MM.1S (cell line): Measurements from ENCODE around the gene FBN3.

Experiments used
- CTCF ChIP-seq: fragments of 300-600 bp; sonication (generic); IDR thresholded peaks from 2 replicates; pipeline ENCODE4 v1.5.1; 2016; ENCODE audit warnings: antibody characterized with exemption, low read length, mixed read lengths
- EZH2 ChIP-seq: fragments of 300-600 bp; sonication (generic); optimal IDR thresholded peaks from 2 replicates; pipeline ENCODE3; 2017; ENCODE audit warnings: low read depth, mild to moderate bottlenecking, antibody characterized with exemption, low read length, mixed read lengths

GRCh38 chr19:8174706-8175105 is 25.3 kb upstream of the FBN3 start:
- TF ChIP-seq CTCF (no peak), EZH2 (no peak)
